H1 (cell line): ENCODE data around the gene SERGEF. TPM values are rescaled to one million over a fixed set of nuclear protein-coding genes. Genes with fewer than 3 reads are reported as not detected.

Experiments
- CTCF ChIA-PET: fragments of 300-600 bp; sonication (Branson Sonifier 250); formaldehyde crosslinking; loops from one replicate; lab custom pipeline; 2021; ENCODE audit not compliant: partially characterized antibody; lab: Charles Lee
- POLR2A ChIA-PET: fragments of 300-600 bp; sonication (Branson Sonifier 250); formaldehyde crosslinking; loops from one replicate; lab custom pipeline; 2021; ENCODE audit warnings: inconsistent platforms; ENCODE audit not compliant: partially characterized antibody; lab: Charles Lee
- DNase-seq, 2 experiments: peaks; one replicate each; pipeline versions ENCODE4 v3.0.0 to v3.0.0-alpha.2; 2010 to 2022; ENCODE audit warnings: low spot score in 2 of 2, low read depth in 1 of 2, mixed read lengths in 1 of 2
- FAIRE-seq: peaks from 2 replicates; lab custom pipeline; 2011; peaks lifted over from hg19 to GRCh38; lab: Jason Lieb, UNC
- H2AFZ ChIP-seq: 2 replicates; pipeline ENCODE4 v1.8.1; 2012; ENCODE audit warnings: low read length, inconsistent platforms
- H2AK5ac ChIP-seq: 2 replicates; pipeline ENCODE4 v1.6.1; 2013; ENCODE audit warnings: low read depth, low read length
- H2BK120ac ChIP-seq: replicated peaks from 2 replicates; pipeline ENCODE3; 2013; ENCODE audit warnings: low read depth, low read length, inconsistent platforms
- H2BK12ac ChIP-seq: 2 replicates; pipeline ENCODE4 v1.6.1; 2013; ENCODE audit warnings: low read depth, low read length
- H2BK15ac ChIP-seq: 2 replicates; pipeline ENCODE4 v1.6.1; 2013; ENCODE audit warnings: low read length
- H2BK20ac ChIP-seq: 2 replicates; pipeline ENCODE4 v1.6.1; 2013; ENCODE audit warnings: low read length
- H2BK5ac ChIP-seq: 2 replicates; pipeline ENCODE4 v1.6.1; 2013; ENCODE audit warnings: low read depth, low read length
- H3K14ac ChIP-seq: 2 replicates; pipeline ENCODE4 v1.6.1; 2013; ENCODE audit warnings: inconsistent platforms; ENCODE audit not compliant: insufficient read length
- H3K18ac ChIP-seq: 2 replicates; pipeline ENCODE4 v1.6.1; 2013; ENCODE audit warnings: low read length; ENCODE audit errors: extremely low read depth
- H3K23ac ChIP-seq: 2 replicates; pipeline ENCODE4 v1.6.1; 2013; ENCODE audit warnings: inconsistent platforms; ENCODE audit not compliant: insufficient read length
- H3K23me2 ChIP-seq: 2 replicates; pipeline ENCODE4 v1.6.1; 2013; ENCODE audit warnings: low read depth, low read length
- H3K27ac ChIP-seq: 2 replicates; pipeline ENCODE4 v1.6.1; 2011; ENCODE audit warnings: low read depth, low read length, inconsistent platforms
- H3K27me3 ChIP-seq, 4 experiments: replicated peaks in 1 of 4; 1 replicate in 1 of 4; 2 replicates in 3 of 4; pipeline versions ENCODE4 v1.6.1 to v1.8.1; 2011 to 2013; ENCODE audit warnings: low read length in 3 of 4, mild to moderate bottlenecking in 3 of 4, inconsistent platforms in 2 of 4, mixed read lengths in 2 of 4, moderate library complexity in 1 of 4; ENCODE audit not compliant: control insufficient read depth in 3 of 4, insufficient read depth in 3 of 4; ENCODE audit errors: extremely low read depth in 1 of 4
- H3K36me3 ChIP-seq, 4 experiments: 2 replicates each; pipeline versions ENCODE4 v1.6.1 to v1.8.1; 2011 to 2013; ENCODE audit warnings: mild to moderate bottlenecking in 4 of 4, low read length in 3 of 4, moderate library complexity in 2 of 4, control low read depth in 1 of 4, inconsistent platforms in 1 of 4; ENCODE audit not compliant: insufficient read depth in 4 of 4, control insufficient read depth in 2 of 4
- H3K4ac ChIP-seq: replicated peaks from 2 replicates; pipeline ENCODE3; 2013; ENCODE audit warnings: low read length, low read depth, mixed read lengths, inconsistent platforms; ENCODE audit not compliant: insufficient read length
- H3K4me1 ChIP-seq, 4 experiments: replicated peaks in 1 of 4; 1 replicate in 1 of 4; 2 replicates in 3 of 4; pipeline versions ENCODE4 v1.6.1 to v1.8.1; 2011 to 2013; ENCODE audit warnings: low read length in 3 of 4, inconsistent platforms in 2 of 4, mixed read lengths in 1 of 4; ENCODE audit not compliant: insufficient read depth in 4 of 4, control insufficient read depth in 3 of 4
- H3K4me2 ChIP-seq, 2 experiments: 2 replicates each; pipeline versions ENCODE4 v1.6.1 to v1.8.1; 2011 to 2013; ENCODE audit warnings: low read depth in 2 of 2, low read length in 2 of 2, control low read depth in 1 of 2, inconsistent platforms in 1 of 2, mild to moderate bottlenecking in 1 of 2; ENCODE audit not compliant: insufficient read depth in 1 of 2
- H3K4me3 ChIP-seq, 4 experiments: fragments of 200-600, 300-600 bp in 1 of 4; sonication (generic), shearing (Covaris generic), sonication (Bioruptor Twin) in 1 of 4; 2 replicates each; pipeline versions ENCODE4 v1.5.1 to v1.8.1; 2011 to 2016; ENCODE audit warnings: low read length in 4 of 4, low read depth in 3 of 4, control low read depth in 2 of 4, inconsistent platforms in 2 of 4, mild to moderate bottlenecking in 2 of 4, mixed read lengths in 1 of 4, moderate library complexity in 1 of 4; ENCODE audit not compliant: insufficient read depth in 2 of 4; ENCODE audit errors: extremely low read depth in 1 of 4
- H3K56ac ChIP-seq: replicated peaks from 2 replicates; pipeline ENCODE3; 2013; ENCODE audit warnings: low read depth, mild to moderate bottlenecking, mixed read lengths, low read length, inconsistent platforms; ENCODE audit not compliant: insufficient read length
- H3K79me1 ChIP-seq: 2 replicates; pipeline ENCODE4 v1.6.1; 2013; ENCODE audit warnings: low read depth, low read length, control low read depth
- H3K79me2 ChIP-seq, 2 experiments: 2 replicates each; pipeline versions ENCODE4 v1.6.1 to v1.8.1; 2012 to 2013; ENCODE audit warnings: low read length in 2 of 2, mild to moderate bottlenecking in 2 of 2, inconsistent platforms in 1 of 2; ENCODE audit not compliant: insufficient read depth in 2 of 2, control insufficient read depth in 1 of 2
- H3K9ac ChIP-seq, 4 experiments: replicated peaks in 1 of 4; 1 replicate in 1 of 4; 2 replicates in 3 of 4; pipeline versions ENCODE4 v1.6.1 to v1.8.1; 2011 to 2013; ENCODE audit warnings: low read depth in 3 of 4, low read length in 3 of 4, control low read depth in 2 of 4, mild to moderate bottlenecking in 2 of 4, moderate library complexity in 2 of 4, inconsistent platforms in 1 of 4; ENCODE audit errors: extremely low read depth in 1 of 4
- H3K9me3 ChIP-seq, 2 experiments: 2 replicates each; pipeline versions ENCODE4 v1.6.1 to v1.8.1; 2012 to 2013; ENCODE audit warnings: mild to moderate bottlenecking in 2 of 2, moderate library complexity in 2 of 2, control low read depth in 1 of 2, inconsistent platforms in 1 of 2, low read depth in 1 of 2, low read length in 1 of 2, mixed read lengths in 1 of 2; ENCODE audit not compliant: insufficient read depth in 2 of 2
- H4K20me1 ChIP-seq, 2 experiments: replicated peaks in 1 of 2; 2 replicates each; pipeline versions ENCODE3 to v1.8.1; 2011 to 2013; ENCODE audit warnings: inconsistent platforms in 2 of 2, low read length in 2 of 2, mild to moderate bottlenecking in 1 of 2; ENCODE audit not compliant: insufficient read depth in 2 of 2, control insufficient read depth in 1 of 2
- H4K5ac ChIP-seq: 2 replicates; pipeline ENCODE4 v1.6.1; 2013; ENCODE audit warnings: low read length, low read depth, mixed read lengths, inconsistent platforms; ENCODE audit not compliant: insufficient read length
- H4K8ac ChIP-seq: 2 replicates; pipeline ENCODE4 v1.8.0; 2013; ENCODE audit warnings: mild to moderate bottlenecking, moderate library complexity, low read length, inconsistent platforms; ENCODE audit not compliant: insufficient read depth; ENCODE audit errors: extremely low read depth
- H4K91ac ChIP-seq: replicated peaks from 2 replicates; pipeline ENCODE3; 2013; ENCODE audit warnings: low read length, mixed read lengths, inconsistent platforms; ENCODE audit not compliant: insufficient read length
- CHD2 ChIP-seq: IDR thresholded peaks from 2 replicates; pipeline ENCODE4 v1.6.1; 2012; ENCODE audit warnings: low read length, improper control_type of control experiment
- CTBP2 ChIP-seq: IDR thresholded peaks from 2 replicates; pipeline ENCODE4 v1.7.0; 2011; ENCODE audit warnings: borderline replicate concordance, mild to moderate bottlenecking, moderate library complexity, mixed read lengths, low read length; ENCODE audit not compliant: insufficient read depth, insufficient read length
- HDAC6 ChIP-seq: IDR thresholded peaks from one replicate; pipeline ENCODE4 v1.7.1; 2012; ENCODE audit warnings: low read depth, mild to moderate bottlenecking, inconsistent platforms, low read length, moderate library complexity
- KDM4A ChIP-seq: IDR thresholded peaks from one replicate; pipeline ENCODE4 v1.7.1; 2012; ENCODE audit warnings: low read depth, mild to moderate bottlenecking, moderate library complexity, low read length, inconsistent platforms; ENCODE audit not compliant: severe bottlenecking
- MAX ChIP-seq: IDR thresholded peaks from 2 replicates; pipeline ENCODE4 v1.6.1; 2012; ENCODE audit warnings: inconsistent platforms
- PHF8 ChIP-seq: fragments of 200-600 bp; sonication (generic); conservative IDR thresholded peaks from 2 replicates; pipeline ENCODE4 v1.7.1; 2012; ENCODE audit warnings: low read depth, mild to moderate bottlenecking, inconsistent platforms, low read length, moderate library complexity
- RBBP5 ChIP-seq: IDR thresholded peaks from 2 replicates; pipeline ENCODE4 v1.7.1; 2012; ENCODE audit warnings: low read depth, mild to moderate bottlenecking, inconsistent platforms, low read length, moderate library complexity, borderline replicate concordance
- RNF2 ChIP-seq: fragments of 200-900, 300-1000 bp; sonication (generic); IDR thresholded peaks from 2 replicates; pipeline ENCODE4 v1.7.1; 2016; ENCODE audit warnings: borderline replicate concordance, low read depth, mild to moderate bottlenecking, antibody characterized with exemption, low read length; ENCODE audit not compliant: poor library complexity, severe bottlenecking; ENCODE audit errors: missing control alignments
- RXRA ChIP-seq: IDR thresholded peaks from 2 replicates; pipeline ENCODE4 v1.6.1; 2011; ENCODE audit warnings: low read depth, mild to moderate bottlenecking, low read length, moderate library complexity; ENCODE audit not compliant: insufficient read depth
- SRF ChIP-seq: IDR thresholded peaks from 2 replicates; pipeline ENCODE4 v1.6.1; 2011; ENCODE audit warnings: mild to moderate bottlenecking, low read depth, low read length, moderate library complexity
- YY1 ChIP-seq: IDR thresholded peaks from 2 replicates; pipeline ENCODE4 v1.6.1; 2011; ENCODE audit warnings: low read depth, mild to moderate bottlenecking, low read length
- polyA plus RNA-seq, 7 experiments: library from polyadenylated mRNA; depleted of rRNA in 3 of 7; stranded (reverse) in 5 of 7; unstranded in 2 of 7; fragments of >200 nt in 5 of 7; fragments of 200-250 nt in 2 of 7; gene quantifications; 1 replicate in 5 of 7; 2 replicates in 1 of 7; 4 replicates in 1 of 7; pipeline versions ENCODE4 v1.2.1 to v1.2.3, GENCODE V29; 2011 to 2013; ENCODE audit warnings: missing spikeins in 2 of 7, mixed read lengths in 2 of 7
- total RNA-seq: library from RNA; stranded (reverse); fragmentation: NEBNext Ultra II Directional; extraction: Animal tissue kit (Norgen Biotek cat#: 25700); gene quantifications from 2 replicates; pipeline ENCODE4 v1.2.1, GENCODE V29; 2021

The SERGEF gene
- total and polyA plus RNA-seq, 2 of the 8 experiments (the other 6 are each of a cell fraction or from before 2014, with no cell fraction given): 16.6 to 28.8 TPM

GRCh38 chr11:18019650-18020049 is 6.8 kb upstream of the SERGEF start:
- H3K27me3 ChIP-seq: peaks cover 0 to 2% (median under 1%) of the 10 kb centered on the region in 4 experiments; a peak in 2 of 7 replicates
- H2BK20ac ChIP-seq: no peak overlapping the region
- H4K8ac ChIP-seq: no peak overlapping the region
- no peaks in the 10 kb centered on the region for H3K23me2 ChIP-seq
- no peak overlapping the region for H3K18ac ChIP-seq
- H3K36me3 ChIP-seq: no peaks in the 10 kb centered on the region
- no peak overlapping the region for H3K4me2 ChIP-seq
- no peak overlapping the region for H2AFZ ChIP-seq
- H3K23ac ChIP-seq: no peak overlapping the region
- no peak overlapping the region for H4K5ac ChIP-seq
- H3K9me3 ChIP-seq: no peaks in the 10 kb centered on the region
- H2AK5ac ChIP-seq: no peak overlapping the region
- no peak overlapping the region for H2BK15ac ChIP-seq
- no peak overlapping the region for H3K4me3 ChIP-seq
- H3K9ac ChIP-seq: no peak overlapping the region
- TF ChIP-seq HDAC6 (no peak), CTBP2 (no peak), RNF2 (no peak), YY1 (no peak), PHF8 (no peak), RBBP5 (no peak), MAX (no peak), KDM4A (no peak), RXRA (no peak), CHD2 (no peak), SRF (no peak)
- no peaks in the 10 kb centered on the region for H3K79me2 ChIP-seq
- DNase-seq: no peak
- H4K91ac ChIP-seq: no peak overlapping the region
- H2BK12ac ChIP-seq: no peak overlapping the region
- H3K56ac ChIP-seq: no peak overlapping the region
- H3K27ac ChIP-seq: no peak overlapping the region
- no peak for FAIRE-seq
- H4K20me1 ChIP-seq: no peaks in the 10 kb centered on the region
- no peak overlapping the region for H2BK120ac ChIP-seq
- H3K4me1 ChIP-seq: no peaks in the 10 kb centered on the region
- H2BK5ac ChIP-seq: no peak overlapping the region
- ChIA-PET POLR2A (no interaction called here), CTCF (interaction anchor here (1.0 kb wide), 1 partner anchor 48 kb away, joined by 3 read pairs; no protein-coding TSS in a partner anchor)
- no peaks in the 10 kb centered on the region for H3K79me1 ChIP-seq
- H3K4ac ChIP-seq: no peak overlapping the region
- H3K14ac ChIP-seq: no peak overlapping the region
